ENCODE data around the gene CPZ. TPM values are rescaled to one million over a fixed set of nuclear protein-coding genes. Genes with fewer than 3 reads are reported as not detected.
"Not testable (repeated sequence)": the region's sequence is repeated elsewhere in the genome, so short reads cannot be mapped to it uniquely, and the experiment has no call there.

The CPZ gene
- total RNA-seq, 1 donor from 2014 or later = 32.8 TPM

DNA sequence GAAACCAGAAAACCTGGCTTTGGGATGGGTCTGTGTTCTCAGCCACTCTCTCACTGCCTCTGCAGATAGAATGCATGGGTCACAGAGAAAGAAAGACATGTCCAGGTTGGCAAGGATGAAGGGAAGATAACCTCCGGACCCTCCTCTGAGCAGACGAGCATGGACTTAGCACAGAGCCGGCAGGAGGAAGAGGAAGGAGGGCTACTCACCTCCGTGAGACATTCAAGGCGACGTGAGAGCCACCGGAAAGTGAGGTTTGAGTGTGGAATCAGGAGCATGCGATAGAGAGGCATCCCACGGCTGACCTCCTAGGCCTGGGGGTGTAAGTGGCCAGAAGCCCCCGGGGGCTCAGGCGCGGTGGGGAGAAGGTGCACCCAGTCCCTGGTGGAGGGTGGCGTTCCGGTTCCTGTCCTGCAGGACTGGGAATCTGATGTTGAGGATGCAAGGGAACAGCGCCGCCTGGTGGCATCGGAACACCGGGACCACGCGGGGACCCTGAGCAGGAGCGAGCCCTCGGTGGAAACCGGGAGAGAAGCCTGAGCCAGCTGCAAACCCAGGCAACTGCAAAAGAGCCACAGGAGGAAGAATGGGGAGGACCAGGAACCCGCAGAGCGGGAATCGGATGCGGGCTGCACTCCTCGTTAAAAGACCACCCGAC lies 43.5 kb downstream of the CPZ start:
- H3K9me3 Mint-ChIP-seq; H3K36me3 Mint-ChIP-seq; H3K4me3 Mint-ChIP-seq; H3K27ac Mint-ChIP-seq; H3K4me1 Mint-ChIP-seq; DNase-seq (ENCODE audit: low spot score in 2 of 2, unreplicated experiment in 2 of 2): not testable (repeated sequence)
- H3K27me3 Mint-ChIP-seq (ENCODE audit: low read depth) = peaks cover 29% of the 10 kb centered on the region

DNA sequence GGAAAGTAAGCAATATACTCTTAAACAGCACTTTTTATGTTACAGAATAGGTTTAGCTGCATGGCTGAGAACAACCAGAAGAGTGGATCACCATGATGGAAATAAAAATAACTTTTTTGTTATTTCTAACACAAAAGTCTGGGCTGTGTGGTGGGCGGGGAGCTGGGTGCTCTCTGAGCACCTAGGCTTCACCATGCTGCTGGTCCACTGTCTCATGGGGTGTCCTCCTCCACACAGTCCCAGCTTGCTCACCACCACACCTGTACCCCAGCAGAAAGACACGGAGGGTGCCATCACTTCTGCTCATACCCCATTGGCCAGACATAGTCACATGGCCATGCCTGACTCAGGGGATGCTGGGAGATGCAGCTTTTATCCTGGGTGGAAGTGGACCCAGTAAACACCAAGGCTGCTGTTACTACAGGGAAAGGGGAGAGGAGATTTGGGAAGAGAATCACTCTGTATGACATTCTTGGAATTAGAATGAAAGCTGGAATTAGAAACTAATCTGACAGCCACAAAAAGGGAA lies 45.0 kb downstream of the CPZ start:
- Mint-ChIP-seq H3K27me3 (ENCODE audit: low read depth) (peaks cover 34% of the 10 kb centered on the region), H3K4me1 (no peaks in the 10 kb centered on the region), H3K27ac (no peak overlapping the region), H3K4me3 (no peak overlapping the region), H3K9me3 (no peaks in the 10 kb centered on the region), H3K36me3 (no peaks in the 10 kb centered on the region)
- TF ChIP-seq, protein P1, sequence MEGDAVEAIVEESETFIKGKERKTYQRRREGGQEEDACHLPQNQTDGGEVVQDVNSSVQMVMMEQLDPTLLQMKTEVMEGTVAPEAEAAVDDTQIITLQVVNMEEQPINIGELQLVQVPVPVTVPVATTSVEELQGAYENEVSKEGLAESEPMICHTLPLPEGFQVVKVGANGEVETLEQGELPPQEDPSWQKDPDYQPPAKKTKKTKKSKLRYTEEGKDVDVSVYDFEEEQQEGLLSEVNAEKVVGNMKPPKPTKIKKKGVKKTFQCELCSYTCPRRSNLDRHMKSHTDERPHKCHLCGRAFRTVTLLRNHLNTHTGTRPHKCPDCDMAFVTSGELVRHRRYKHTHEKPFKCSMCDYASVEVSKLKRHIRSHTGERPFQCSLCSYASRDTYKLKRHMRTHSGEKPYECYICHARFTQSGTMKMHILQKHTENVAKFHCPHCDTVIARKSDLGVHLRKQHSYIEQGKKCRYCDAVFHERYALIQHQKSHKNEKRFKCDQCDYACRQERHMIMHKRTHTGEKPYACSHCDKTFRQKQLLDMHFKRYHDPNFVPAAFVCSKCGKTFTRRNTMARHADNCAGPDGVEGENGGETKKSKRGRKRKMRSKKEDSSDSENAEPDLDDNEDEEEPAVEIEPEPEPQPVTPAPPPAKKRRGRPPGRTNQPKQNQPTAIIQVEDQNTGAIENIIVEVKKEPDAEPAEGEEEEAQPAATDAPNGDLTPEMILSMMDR (IDR thresholded peaks at IDR 0.05; ENCODE audit: unreplicated experiment) = no peak
- no peak for DNase-seq (ENCODE audit: low spot score in 2 of 2, unreplicated experiment in 2 of 2)

DNA sequence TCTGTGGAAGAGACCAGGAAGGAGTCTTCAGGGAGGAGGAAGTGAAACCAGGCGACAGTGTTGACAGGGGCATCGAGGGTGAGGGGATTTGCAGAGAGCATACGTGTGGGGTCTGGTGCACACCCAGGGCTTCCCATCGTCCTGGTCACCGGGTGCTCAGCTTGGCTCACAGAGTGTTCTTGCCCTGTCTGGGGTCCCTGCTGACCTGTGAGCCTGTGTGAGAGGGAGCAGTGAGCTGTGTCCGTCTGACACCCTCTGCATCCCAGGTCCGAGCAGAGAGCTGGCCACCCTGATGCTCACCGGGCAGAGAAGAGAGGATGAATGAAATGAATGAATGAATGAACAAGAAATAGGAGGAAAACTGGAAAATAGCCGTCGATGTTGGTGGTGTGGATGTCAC lies 46.5 kb downstream of the CPZ start:
- no peaks in the 10 kb centered on the region for H3K9me3 Mint-ChIP-seq
- no peaks in the 10 kb centered on the region for H3K36me3 Mint-ChIP-seq
- no peaks in the 10 kb centered on the region for H3K4me1 Mint-ChIP-seq
- peaks cover 36% of the 10 kb centered on the region for H3K27me3 Mint-ChIP-seq (ENCODE audit: low read depth)
- H3K4me3 Mint-ChIP-seq = no peak overlapping the region
- TF ChIP-seq, protein P1 (IDR thresholded peaks at IDR 0.05; ENCODE audit: unreplicated experiment) = no peak
- DNase-seq (ENCODE audit: low spot score in 2 of 2, unreplicated experiment in 2 of 2) = no peak
- no peak overlapping the region for H3K27ac Mint-ChIP-seq

DNA sequence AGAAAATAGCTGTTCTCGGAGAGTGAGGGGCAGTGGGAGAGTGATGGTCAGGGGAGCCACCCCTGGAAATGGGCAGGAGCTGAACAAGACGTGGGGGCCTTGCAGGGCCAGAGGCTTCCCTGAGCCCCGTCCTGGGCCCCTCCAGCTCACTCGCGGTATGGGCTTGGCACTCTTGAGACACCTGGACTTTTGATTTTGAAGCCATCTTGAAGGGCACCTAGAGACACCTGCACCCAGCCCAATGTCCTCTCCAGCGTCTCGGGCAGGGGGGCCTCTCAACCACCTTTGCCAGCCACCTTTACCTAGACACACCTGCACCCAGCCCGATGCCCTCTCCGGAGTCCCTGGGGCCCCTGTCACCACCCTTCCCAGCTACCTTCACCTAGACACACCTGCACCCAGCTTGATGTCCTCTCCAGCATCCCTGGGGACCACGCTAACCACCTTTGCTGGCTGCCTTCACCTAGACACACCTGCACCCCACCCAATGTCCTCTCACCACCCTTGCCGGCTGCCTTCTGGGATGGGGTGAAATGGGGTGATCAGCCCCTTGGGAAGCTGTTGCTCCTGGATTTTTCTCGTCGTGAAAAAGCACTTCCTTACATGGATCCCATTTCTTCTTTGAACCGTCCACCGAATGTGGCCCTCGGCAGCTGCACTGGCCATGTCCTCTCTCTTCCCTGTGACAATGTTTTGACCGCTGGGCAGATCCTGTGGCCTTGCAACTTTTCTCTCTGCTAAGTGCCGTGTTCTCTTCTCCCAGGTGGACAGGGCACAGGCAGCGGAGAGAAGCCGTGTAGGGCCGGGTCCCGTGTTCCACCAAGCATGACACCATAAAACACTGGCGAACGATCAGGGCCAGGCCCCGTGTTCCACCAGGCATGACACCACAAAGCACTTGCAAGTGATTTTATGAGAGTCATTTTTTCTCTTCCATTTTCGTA lies 47.5 kb downstream of the CPZ start:
- Mint-ChIP-seq H3K9me3 (no peaks in the 10 kb centered on the region), H3K27ac (no peak overlapping the region), H3K36me3 (no peaks in the 10 kb centered on the region), H3K27me3 (ENCODE audit: low read depth) (peaks cover 36% of the 10 kb centered on the region), H3K4me1 (no peaks in the 10 kb centered on the region), H3K4me3 (no peak overlapping the region)
- DNase-seq (ENCODE audit: low spot score in 2 of 2, unreplicated experiment in 2 of 2) = peak in 1 of 2 experiments; percentile 2
- TF ChIP-seq, protein P1 (IDR thresholded peaks at IDR 0.05; ENCODE audit: unreplicated experiment) = no peak

DNA sequence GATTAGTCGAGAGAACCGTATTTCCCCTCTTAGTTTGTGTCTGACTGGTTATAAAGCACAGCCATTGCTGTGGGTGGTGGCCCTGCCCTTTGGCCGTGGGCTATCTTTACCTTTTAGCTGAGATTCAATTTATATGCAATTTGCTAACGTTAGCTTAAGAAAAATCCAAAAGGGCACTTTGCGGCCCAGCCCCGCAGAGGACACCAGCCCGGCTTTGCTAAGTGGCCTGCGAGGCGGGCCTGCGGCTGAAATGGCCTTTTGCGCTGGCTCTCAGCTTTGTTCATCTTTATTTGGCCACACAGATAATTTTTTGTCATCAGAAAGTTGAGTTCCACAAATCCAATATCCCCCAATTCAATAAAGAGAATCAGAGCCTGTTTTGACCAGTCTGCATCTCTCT lies 48.3 kb downstream of the CPZ start:
- H3K4me1 Mint-ChIP-seq = no peaks in the 10 kb centered on the region
- TF ChIP-seq, protein P1 (IDR thresholded peaks at IDR 0.05; ENCODE audit: unreplicated experiment) = no peak
- no peak overlapping the region for H3K27ac Mint-ChIP-seq
- H3K36me3 Mint-ChIP-seq = no peaks in the 10 kb centered on the region
- H3K4me3 Mint-ChIP-seq = no peak overlapping the region
- no peaks in the 10 kb centered on the region for H3K9me3 Mint-ChIP-seq
- H3K27me3 Mint-ChIP-seq (ENCODE audit: low read depth) = peaks cover 36% of the 10 kb centered on the region
- DNase-seq (ENCODE audit: low spot score in 2 of 2, unreplicated experiment in 2 of 2) = no peak

DNA sequence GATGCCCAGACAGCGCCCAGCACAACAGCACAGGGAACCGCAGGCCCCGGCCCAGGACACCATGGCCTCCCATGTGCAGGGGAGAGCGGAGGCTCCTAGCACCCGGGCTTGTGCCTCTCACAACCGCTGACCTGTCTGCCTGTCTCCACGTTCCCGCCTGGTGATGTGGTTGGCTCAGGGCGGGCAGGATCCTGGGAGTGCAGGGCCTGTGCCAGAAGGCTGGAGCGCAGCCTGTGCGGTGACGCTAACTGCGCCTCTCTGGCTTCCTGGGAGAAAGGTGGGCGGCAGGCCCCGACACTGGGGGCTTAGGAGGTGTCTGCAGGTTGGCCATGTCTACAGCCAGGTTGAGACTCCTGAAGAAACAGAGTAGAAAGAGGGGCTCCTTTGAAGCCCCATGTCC lies 48.7 kb downstream of the CPZ start:
- TF ChIP-seq, protein P1 (IDR thresholded peaks at IDR 0.05; ENCODE audit: unreplicated experiment) = no peak

More for the DNA sequence above, 48.7 kb downstream of the CPZ start:
- no peaks in the 10 kb centered on the region for H3K36me3 Mint-ChIP-seq
- no peak overlapping the region for H3K4me3 Mint-ChIP-seq
- H3K9me3 Mint-ChIP-seq = no peaks in the 10 kb centered on the region
- H3K4me1 Mint-ChIP-seq = no peaks in the 10 kb centered on the region
- DNase-seq (ENCODE audit: low spot score in 2 of 2, unreplicated experiment in 2 of 2) = peak in 1 of 2 experiments; percentile 16
- H3K27me3 Mint-ChIP-seq (ENCODE audit: low read depth) = peaks cover 38% of the 10 kb centered on the region
- no peak overlapping the region for H3K27ac Mint-ChIP-seq
